HEK293 (cell line): ENCODE results near the gene DTHD1.

Experiments
- CTCF ChIA-PET: fragments of 350-600 bp; formaldehyde crosslinking; extraction: SDS; loops from one replicate; lab custom pipeline; 2021; ENCODE audit warnings: antibody characterized with exemption; lab: Yijun Ruan, JAX
- POLR2A ChIA-PET: fragments of 300-600 bp; formaldehyde crosslinking; extraction: SDS; loops from one replicate; lab custom pipeline; 2020; ENCODE audit warnings: antibody characterized with exemption, inconsistent platforms; lab: Yijun Ruan, JAX
- H3K27ac ChIP-seq: fragments of 200-500 bp; sonication (Bioruptor generic); 2 replicates; pipeline ENCODE4 v1.5.1; 2014; ENCODE audit warnings: low read depth, low read length, control low read depth, inconsistent platforms; ENCODE audit errors: extremely low read depth
- H3K36me3 ChIP-seq, 2 experiments: fragments of 200-500 bp in 1 of 2; sonication (Bioruptor generic) in 1 of 2; 1 replicate in 1 of 2; 2 replicates in 1 of 2; pipeline ENCODE4 v1.5.1; 2014 to 2017; ENCODE audit warnings: inconsistent platforms in 2 of 2, low read length in 2 of 2; ENCODE audit not compliant: control insufficient read depth in 2 of 2, insufficient read depth in 1 of 2
- H3K4me1 ChIP-seq: fragments of 200-500 bp; sonication (Bioruptor generic); 2 replicates; pipeline ENCODE4 v1.5.1; 2014; ENCODE audit warnings: mild to moderate bottlenecking, low read length, inconsistent platforms; ENCODE audit not compliant: control insufficient read depth, insufficient read depth
- H3K4me3 ChIP-seq: 2 replicates; pipeline ENCODE4 v1.5.1; 2011; ENCODE audit warnings: low read depth, mild to moderate bottlenecking, control low read depth, low read length, moderate library complexity
- H3K9me3 ChIP-seq: fragments of 200-500 bp; sonication (Bioruptor generic); 2 replicates; pipeline ENCODE4 v1.5.1; 2014; ENCODE audit warnings: low read depth, low read length, inconsistent platforms; ENCODE audit not compliant: control insufficient read depth, insufficient read depth
- GFI1B ChIP-seq: fragments of 450-650 bp; formaldehyde crosslinking; IDR thresholded peaks from 2 replicates; pipeline ENCODE4 v1.5.1; 2016; ENCODE audit warnings: missing biosample characterization, missing genetic modification characterization
- GLI4 ChIP-seq: fragments of 450-650 bp; formaldehyde crosslinking; IDR thresholded peaks from 2 replicates; pipeline ENCODE4 v1.5.1; 2016; ENCODE audit warnings: missing biosample characterization, missing genetic modification characterization
- KLF16 ChIP-seq: fragments of 450-650 bp; formaldehyde crosslinking; IDR thresholded peaks from 2 replicates; pipeline ENCODE4 v1.5.1; 2017; ENCODE audit warnings: missing biosample characterization, missing genetic modification characterization
- KLF7 ChIP-seq: fragments of 450-650 bp; formaldehyde crosslinking; IDR thresholded peaks from 2 replicates; pipeline ENCODE4 v1.5.1; 2016; ENCODE audit warnings: missing biosample characterization, missing genetic modification characterization, borderline replicate concordance
- KLF8 ChIP-seq: fragments of 450-650 bp; formaldehyde crosslinking; IDR thresholded peaks from 2 replicates; pipeline ENCODE4 v1.5.1; 2016; ENCODE audit warnings: missing biosample characterization, missing genetic modification characterization
- SCRT2 ChIP-seq: fragments of 450-650 bp; formaldehyde crosslinking; IDR thresholded peaks from 2 replicates; pipeline ENCODE4 v1.5.1; 2016; ENCODE audit warnings: missing biosample characterization, missing genetic modification characterization
- SETDB1 ChIP-seq: IDR thresholded peaks from one replicate; pipeline ENCODE4 v1.6.1; 2017; ENCODE audit warnings: mild to moderate bottlenecking, low read length, moderate library complexity, mixed read lengths; ENCODE audit not compliant: insufficient read length
- ZNF211 ChIP-seq: fragments of 450-650 bp; formaldehyde crosslinking; IDR thresholded peaks from 2 replicates; pipeline ENCODE4 v1.5.1; 2016; ENCODE audit warnings: low read depth, missing biosample characterization, missing genetic modification characterization
- ZNF394 ChIP-seq: fragments of 450-650 bp; formaldehyde crosslinking; IDR thresholded peaks from 2 replicates; pipeline ENCODE4 v1.5.1; 2016; ENCODE audit warnings: missing biosample characterization, missing genetic modification characterization, mild to moderate bottlenecking, moderate library complexity, borderline replicate concordance
- ZNF473 ChIP-seq: fragments of 450-650 bp; formaldehyde crosslinking; IDR thresholded peaks from 2 replicates; pipeline ENCODE4 v1.5.1; 2017; ENCODE audit warnings: missing biosample characterization, missing genetic modification characterization
- ZNF549 ChIP-seq: fragments of 450-650 bp; IDR thresholded peaks from 2 replicates; pipeline ENCODE4 v1.5.1; 2018; ENCODE audit warnings: missing biosample characterization, missing genetic modification characterization, mild to moderate bottlenecking, inconsistent platforms, moderate library complexity
- ZNF558 ChIP-seq: fragments of 450-650 bp; formaldehyde crosslinking; IDR thresholded peaks from 2 replicates; pipeline ENCODE4 v1.5.1; 2016; ENCODE audit warnings: missing biosample characterization, missing genetic modification characterization
- ZNF621 ChIP-seq: fragments of 450-650 bp; formaldehyde crosslinking; IDR thresholded peaks from 2 replicates; pipeline ENCODE4 v1.5.1; 2017; ENCODE audit warnings: missing biosample characterization, missing genetic modification characterization
- ZNF837 ChIP-seq: fragments of 450-650 bp; formaldehyde crosslinking; IDR thresholded peaks from 2 replicates; pipeline ENCODE4 v1.5.1; 2016; ENCODE audit warnings: missing biosample characterization, missing genetic modification characterization
- ZXDB ChIP-seq: fragments of 450-650 bp; formaldehyde crosslinking; IDR thresholded peaks from 2 replicates; pipeline ENCODE4 v1.5.1; 2016; ENCODE audit warnings: missing biosample characterization, missing genetic modification characterization
- TF ChIP-seq, protein P1 (sequence below): fragments of 450-650 bp; formaldehyde crosslinking; IDR thresholded peaks from 2 replicates; pipeline ENCODE4 v1.5.1; 2016; ENCODE audit warnings: missing biosample characterization, missing genetic modification characterization
- TF ChIP-seq, protein P2 (sequence below): fragments of 450-650 bp; formaldehyde crosslinking; conservative IDR thresholded peaks from 2 replicates; pipeline ENCODE4 v1.5.1; 2016; ENCODE audit warnings: low read depth, missing biosample characterization, missing genetic modification characterization
- TF ChIP-seq, protein P3 (sequence below): fragments of 450-650 bp; formaldehyde crosslinking; IDR thresholded peaks from 2 replicates; pipeline ENCODE4 v1.5.1; 2016; ENCODE audit warnings: missing biosample characterization, missing genetic modification characterization
- TF ChIP-seq, protein P4 (sequence below): fragments of 450-650 bp; formaldehyde crosslinking; IDR thresholded peaks from 2 replicates; pipeline ENCODE4 v1.5.1; 2016; ENCODE audit warnings: missing biosample characterization, missing genetic modification characterization
- TF ChIP-seq, protein P5 (sequence below): fragments of 450-650 bp; formaldehyde crosslinking; IDR thresholded peaks from 2 replicates; pipeline ENCODE4 v1.5.1; 2016; ENCODE audit warnings: missing biosample characterization, missing genetic modification characterization
- TF ChIP-seq, protein P6 (sequence below): fragments of 450-650 bp; formaldehyde crosslinking; IDR thresholded peaks from 2 replicates; pipeline ENCODE4 v1.5.1; 2017; ENCODE audit warnings: missing biosample characterization, missing genetic modification characterization

DTHD1 gene

DNA sequence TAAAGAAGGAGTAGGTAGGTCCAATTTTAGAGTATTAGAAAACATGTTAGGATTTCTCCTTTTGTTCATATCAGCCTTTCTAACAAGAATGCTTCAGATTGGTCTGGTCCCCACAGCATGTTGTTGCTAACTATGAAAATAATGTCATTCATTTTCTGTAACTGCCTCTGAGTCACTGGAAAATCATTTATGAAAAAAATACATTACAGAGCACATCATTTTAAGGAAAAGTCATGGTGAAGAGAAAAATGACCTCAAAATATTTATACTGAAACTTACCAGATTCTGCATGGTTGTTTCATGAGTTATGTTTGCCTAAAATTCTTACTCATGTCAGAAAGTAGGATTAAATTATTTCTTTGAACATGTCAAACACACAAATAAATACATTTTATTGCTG is 35.2 kb downstream of the DTHD1 start:
- Histone ChIP-seq H3K27ac (no peak overlapping the region), H3K9me3 (no peaks in the 10 kb centered on the region), H3K4me3 (no peak overlapping the region), H3K4me1 (no peaks in the 10 kb centered on the region), H3K36me3 (no peaks in the 10 kb centered on the region)
- TF ChIP-seq ZNF558 (tag by site-specific recombination) (no peak), ZNF394 (no peak), KLF7 (no peak)
- ChIA-PET POLR2A (no interaction called here), CTCF (no interaction called here)

DNA sequence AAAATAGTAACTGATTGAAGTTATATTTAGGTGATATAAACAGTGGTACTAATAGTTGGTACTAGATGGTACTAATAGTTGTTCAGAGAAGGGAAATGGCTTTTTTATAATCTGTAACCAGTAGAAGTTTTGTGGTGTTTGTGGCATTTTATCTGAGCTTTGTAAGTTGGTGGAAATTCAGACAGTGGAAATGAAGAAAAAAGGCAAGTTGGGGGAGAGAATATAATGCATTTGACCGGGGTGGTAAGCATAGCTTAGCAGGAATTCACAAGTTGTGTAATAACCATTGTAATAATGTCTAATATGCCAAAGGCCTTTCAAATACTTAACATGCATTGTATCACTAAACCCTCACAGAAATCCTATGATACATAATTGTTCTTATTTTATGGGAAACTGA is 36.3 kb downstream of the DTHD1 start:
- H3K9me3 ChIP-seq, result no peaks in the 10 kb centered on the region
- H3K36me3 ChIP-seq, result no peaks in the 10 kb centered on the region
- H3K4me3 ChIP-seq, result no peak overlapping the region
- CTCF ChIA-PET, result interaction anchor here (0.6 to 0.9 kb wide), 2 partner anchors 82 to 871 kb away, joined by 3 read pairs; no protein-coding TSS in a partner anchor
- H3K4me1 ChIP-seq, result no peaks in the 10 kb centered on the region
- no peak overlapping the region for H3K27ac ChIP-seq
- POLR2A ChIA-PET, result no interaction called here
- TF ChIP-seq GLI4 (tag by site-specific recombination) (no peak), KLF16 (no peak), ZNF837 (tag by site-specific recombination) (no peak), ZNF621 (tag by site-specific recombination) (no peak), SETDB1 (no peak), KLF8 (tag by site-specific recombination) (no peak), ZNF549 (tag by site-specific recombination) (no peak), ZXDB (tag by site-specific recombination) (no peak), ZNF211 (no peak), ZNF473 (tag by site-specific recombination) (no peak), GFI1B (tag by site-specific recombination) (no peak), SCRT2 (tag by site-specific recombination) (no peak)
- TF ChIP-seq, protein P1, sequence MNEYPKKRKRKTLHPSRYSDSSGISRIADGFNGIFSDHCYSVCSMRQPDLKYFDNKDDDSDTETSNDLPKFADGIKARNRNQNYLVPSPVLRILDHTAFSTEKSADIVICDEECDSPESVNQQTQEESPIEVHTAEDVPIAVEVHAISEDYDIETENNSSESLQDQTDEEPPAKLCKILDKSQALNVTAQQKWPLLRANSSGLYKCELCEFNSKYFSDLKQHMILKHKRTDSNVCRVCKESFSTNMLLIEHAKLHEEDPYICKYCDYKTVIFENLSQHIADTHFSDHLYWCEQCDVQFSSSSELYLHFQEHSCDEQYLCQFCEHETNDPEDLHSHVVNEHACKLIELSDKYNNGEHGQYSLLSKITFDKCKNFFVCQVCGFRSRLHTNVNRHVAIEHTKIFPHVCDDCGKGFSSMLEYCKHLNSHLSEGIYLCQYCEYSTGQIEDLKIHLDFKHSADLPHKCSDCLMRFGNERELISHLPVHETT, result no peak
- TF ChIP-seq, protein P2, sequence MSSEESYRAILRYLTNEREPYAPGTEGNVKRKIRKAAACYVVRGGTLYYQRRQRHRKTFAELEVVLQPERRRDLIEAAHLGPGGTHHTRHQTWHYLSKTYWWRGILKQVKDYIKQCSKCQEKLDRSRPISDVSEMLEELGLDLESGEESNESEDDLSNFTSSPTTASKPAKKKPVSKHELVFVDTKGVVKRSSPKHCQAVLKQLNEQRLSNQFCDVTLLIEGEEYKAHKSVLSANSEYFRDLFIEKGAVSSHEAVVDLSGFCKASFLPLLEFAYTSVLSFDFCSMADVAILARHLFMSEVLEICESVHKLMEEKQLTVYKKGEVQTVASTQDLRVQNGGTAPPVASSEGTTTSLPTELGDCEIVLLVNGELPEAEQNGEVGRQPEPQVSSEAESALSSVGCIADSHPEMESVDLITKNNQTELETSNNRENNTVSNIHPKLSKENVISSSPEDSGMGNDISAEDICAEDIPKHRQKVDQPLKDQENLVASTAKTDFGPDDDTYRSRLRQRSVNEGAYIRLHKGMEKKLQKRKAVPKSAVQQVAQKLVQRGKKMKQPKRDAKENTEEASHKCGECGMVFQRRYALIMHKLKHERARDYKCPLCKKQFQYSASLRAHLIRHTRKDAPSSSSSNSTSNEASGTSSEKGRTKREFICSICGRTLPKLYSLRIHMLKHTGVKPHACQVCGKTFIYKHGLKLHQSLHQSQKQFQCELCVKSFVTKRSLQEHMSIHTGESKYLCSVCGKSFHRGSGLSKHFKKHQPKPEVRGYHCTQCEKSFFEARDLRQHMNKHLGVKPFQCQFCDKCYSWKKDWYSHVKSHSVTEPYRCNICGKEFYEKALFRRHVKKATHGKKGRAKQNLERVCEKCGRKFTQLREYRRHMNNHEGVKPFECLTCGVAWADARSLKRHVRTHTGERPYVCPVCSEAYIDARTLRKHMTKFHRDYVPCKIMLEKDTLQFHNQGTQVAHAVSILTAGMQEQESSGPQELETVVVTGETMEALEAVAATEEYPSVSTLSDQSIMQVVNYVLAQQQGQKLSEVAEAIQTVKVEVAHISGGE (tag by site-specific recombination), result no peak
- TF ChIP-seq, protein P3, sequence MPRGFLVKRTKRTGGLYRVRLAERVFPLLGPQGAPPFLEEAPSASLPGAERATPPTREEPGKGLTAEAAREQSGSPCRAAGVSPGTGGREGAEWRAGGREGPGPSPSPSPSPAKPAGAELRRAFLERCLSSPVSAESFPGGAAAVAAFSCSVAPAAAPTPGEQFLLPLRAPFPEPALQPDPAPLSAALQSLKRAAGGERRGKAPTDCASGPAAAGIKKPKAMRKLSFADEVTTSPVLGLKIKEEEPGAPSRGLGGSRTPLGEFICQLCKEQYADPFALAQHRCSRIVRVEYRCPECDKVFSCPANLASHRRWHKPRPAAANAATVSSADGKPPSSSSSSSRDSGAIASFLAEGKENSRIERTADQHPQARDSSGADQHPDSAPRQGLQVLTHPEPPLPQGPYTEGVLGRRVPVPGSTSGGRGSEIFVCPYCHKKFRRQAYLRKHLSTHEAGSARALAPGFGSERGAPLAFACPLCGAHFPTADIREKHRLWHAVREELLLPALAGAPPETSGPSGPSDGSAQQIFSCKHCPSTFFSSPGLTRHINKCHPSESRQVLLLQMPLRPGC, result no peak
- TF ChIP-seq, protein P4, sequence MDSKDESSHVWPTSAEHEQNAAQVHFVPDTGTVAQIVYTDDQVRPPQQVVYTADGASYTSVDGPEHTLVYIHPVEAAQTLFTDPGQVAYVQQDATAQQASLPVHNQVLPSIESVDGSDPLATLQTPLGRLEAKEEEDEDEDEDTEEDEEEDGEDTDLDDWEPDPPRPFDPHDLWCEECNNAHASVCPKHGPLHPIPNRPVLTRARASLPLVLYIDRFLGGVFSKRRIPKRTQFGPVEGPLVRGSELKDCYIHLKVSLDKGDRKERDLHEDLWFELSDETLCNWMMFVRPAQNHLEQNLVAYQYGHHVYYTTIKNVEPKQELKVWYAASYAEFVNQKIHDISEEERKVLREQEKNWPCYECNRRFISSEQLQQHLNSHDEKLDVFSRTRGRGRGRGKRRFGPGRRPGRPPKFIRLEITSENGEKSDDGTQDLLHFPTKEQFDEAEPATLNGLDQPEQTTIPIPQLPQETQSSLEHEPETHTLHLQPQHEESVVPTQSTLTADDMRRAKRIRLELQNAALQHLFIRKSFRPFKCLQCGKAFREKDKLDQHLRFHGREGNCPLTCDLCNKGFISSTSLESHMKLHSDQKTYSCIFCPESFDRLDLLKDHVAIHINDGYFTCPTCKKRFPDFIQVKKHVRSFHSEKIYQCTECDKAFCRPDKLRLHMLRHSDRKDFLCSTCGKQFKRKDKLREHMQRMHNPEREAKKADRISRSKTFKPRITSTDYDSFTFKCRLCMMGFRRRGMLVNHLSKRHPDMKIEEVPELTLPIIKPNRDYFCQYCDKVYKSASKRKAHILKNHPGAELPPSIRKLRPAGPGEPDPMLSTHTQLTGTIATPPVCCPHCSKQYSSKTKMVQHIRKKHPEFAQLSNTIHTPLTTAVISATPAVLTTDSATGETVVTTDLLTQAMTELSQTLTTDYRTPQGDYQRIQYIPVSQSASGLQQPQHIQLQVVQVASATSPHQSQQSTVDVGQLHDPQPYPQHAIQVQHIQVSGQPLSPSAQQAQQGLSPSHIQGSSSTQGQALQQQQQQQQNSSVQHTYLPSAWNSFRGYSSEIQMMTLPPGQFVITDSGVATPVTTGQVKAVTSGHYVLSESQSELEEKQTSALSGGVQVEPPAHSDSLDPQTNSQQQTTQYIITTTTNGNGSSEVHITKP (tag by site-specific recombination), result no peak
- TF ChIP-seq, protein P5, sequence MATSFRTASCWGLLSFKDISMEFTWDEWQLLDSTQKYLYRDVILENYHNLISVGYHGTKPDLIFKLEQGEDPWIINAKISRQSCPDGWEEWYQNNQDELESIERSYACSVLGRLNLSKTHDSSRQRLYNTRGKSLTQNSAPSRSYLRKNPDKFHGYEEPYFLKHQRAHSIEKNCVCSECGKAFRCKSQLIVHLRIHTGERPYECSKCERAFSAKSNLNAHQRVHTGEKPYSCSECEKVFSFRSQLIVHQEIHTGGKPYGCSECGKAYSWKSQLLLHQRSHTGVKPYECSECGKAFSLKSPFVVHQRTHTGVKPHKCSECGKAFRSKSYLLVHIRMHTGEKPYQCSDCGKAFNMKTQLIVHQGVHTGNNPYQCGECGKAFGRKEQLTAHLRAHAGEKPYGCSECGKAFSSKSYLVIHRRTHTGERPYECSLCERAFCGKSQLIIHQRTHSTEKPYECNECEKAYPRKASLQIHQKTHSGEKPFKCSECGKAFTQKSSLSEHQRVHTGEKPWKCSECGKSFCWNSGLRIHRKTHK (tag by site-specific recombination), result no peak
- TF ChIP-seq, protein P6, sequence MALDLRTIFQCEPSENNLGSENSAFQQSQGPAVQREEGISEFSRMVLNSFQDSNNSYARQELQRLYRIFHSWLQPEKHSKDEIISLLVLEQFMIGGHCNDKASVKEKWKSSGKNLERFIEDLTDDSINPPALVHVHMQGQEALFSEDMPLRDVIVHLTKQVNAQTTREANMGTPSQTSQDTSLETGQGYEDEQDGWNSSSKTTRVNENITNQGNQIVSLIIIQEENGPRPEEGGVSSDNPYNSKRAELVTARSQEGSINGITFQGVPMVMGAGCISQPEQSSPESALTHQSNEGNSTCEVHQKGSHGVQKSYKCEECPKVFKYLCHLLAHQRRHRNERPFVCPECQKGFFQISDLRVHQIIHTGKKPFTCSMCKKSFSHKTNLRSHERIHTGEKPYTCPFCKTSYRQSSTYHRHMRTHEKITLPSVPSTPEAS (tag by site-specific recombination), result no peak
